Measurements from ENCODE around the gene CCSER1.
"Not testable (repeated sequence)": the region's sequence is repeated elsewhere in the genome, so short reads cannot be mapped to it uniquely, and the experiment has no call there.

- TF ChIP-seq, protein P1, sequence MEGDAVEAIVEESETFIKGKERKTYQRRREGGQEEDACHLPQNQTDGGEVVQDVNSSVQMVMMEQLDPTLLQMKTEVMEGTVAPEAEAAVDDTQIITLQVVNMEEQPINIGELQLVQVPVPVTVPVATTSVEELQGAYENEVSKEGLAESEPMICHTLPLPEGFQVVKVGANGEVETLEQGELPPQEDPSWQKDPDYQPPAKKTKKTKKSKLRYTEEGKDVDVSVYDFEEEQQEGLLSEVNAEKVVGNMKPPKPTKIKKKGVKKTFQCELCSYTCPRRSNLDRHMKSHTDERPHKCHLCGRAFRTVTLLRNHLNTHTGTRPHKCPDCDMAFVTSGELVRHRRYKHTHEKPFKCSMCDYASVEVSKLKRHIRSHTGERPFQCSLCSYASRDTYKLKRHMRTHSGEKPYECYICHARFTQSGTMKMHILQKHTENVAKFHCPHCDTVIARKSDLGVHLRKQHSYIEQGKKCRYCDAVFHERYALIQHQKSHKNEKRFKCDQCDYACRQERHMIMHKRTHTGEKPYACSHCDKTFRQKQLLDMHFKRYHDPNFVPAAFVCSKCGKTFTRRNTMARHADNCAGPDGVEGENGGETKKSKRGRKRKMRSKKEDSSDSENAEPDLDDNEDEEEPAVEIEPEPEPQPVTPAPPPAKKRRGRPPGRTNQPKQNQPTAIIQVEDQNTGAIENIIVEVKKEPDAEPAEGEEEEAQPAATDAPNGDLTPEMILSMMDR (IDR thresholded peaks at IDR 0.05; ENCODE audit: borderline replicate concordance, extremely low read depth, low read length, poor library complexity, severe bottlenecking): not testable (repeated sequence)
- not testable (repeated sequence) for TF ChIP-seq EZH2 (IDR thresholded peaks at IDR 0.05; ENCODE audit: borderline replicate concordance, low read depth, low read length, severe bottlenecking)
Measured at GRCh38 chr4:91462566-91462965, 1335.4 kb downstream of the CCSER1 start.
